ENCODE results near the gene HLA-E.

DNA sequence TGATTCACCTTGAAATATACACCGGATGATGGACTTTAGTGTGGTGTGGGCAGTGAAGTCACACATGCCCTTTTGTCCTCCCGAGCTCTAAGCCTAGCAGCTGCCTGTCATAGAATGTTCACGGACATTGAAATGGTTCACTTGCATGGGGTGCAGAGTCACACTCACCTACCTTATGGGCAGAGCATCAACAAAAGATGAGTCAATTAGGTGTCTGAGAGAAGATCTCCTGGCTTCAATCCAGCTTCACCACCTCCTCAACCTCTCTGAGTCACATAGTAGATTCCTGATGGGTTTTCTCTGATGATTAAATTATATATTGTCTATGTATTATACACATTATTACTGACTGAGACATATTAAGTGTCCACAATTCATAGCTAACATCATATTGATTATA lies 48.1 kb upstream of the HLA-E start:
- TF ChIP-seq CTCF (IDR thresholded peaks at IDR 0.05) (no peak), POLR2AphosphoS5 (IDR thresholded peaks at IDR 0.05; ENCODE audit: insufficient read depth in 1 of 2, low read depth in 1 of 2) (no peak), POLR2A (IDR thresholded peaks at IDR 0.05) (no peak)

Measured in vagina (tissue), 2 donors.